ENCODE measurements around the gene PRMT3. TPM values are rescaled to one million over a fixed set of nuclear protein-coding genes. Genes with fewer than 3 reads are reported as not detected.

Gene PRMT3
- total and polyA plus RNA-seq, 2 experiments from 2014 or later: 11.7 to 15.7 TPM

DNA sequence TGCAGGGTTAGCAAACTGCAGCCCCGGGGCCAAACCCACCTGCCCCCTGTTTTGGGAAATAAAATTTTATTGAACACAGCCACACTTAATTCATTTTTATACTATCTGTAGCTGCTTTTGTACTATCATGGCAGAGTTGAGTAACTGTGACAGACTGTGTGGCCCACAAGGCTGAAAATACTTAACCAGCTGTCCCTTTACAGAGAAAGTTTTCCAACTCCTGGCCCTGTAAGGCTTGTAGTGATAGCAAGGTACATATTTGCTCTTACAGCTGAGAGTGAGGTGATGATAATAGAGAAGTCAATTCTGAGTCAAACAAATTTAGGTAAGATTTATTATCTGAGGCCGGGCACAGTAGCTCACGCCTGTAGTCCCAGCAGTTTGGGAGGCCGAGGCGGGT, 124.5 kb downstream of the PRMT3 start:
- peak in 1 of 2 donors; percentile 5 for DNase-seq (ENCODE audit: low read depth in 1 of 2, low spot score in 1 of 2)
- no peaks in the 10 kb centered on the region for H3K27me3 ChIP-seq
- H3K9me3 ChIP-seq (ENCODE audit: low read depth): no peaks in the 10 kb centered on the region
- H3K4me3 ChIP-seq: no peak overlapping the region
- H3K27ac ChIP-seq: no peak overlapping the region
- H3K4me1 ChIP-seq (ENCODE audit: low read depth): no peaks in the 10 kb centered on the region
- no peaks in the 10 kb centered on the region for H3K36me3 ChIP-seq
- TF ChIP-seq CTCF (IDR thresholded peaks at IDR 0.05; ENCODE audit: low read depth, low read length): no peak

DNA sequence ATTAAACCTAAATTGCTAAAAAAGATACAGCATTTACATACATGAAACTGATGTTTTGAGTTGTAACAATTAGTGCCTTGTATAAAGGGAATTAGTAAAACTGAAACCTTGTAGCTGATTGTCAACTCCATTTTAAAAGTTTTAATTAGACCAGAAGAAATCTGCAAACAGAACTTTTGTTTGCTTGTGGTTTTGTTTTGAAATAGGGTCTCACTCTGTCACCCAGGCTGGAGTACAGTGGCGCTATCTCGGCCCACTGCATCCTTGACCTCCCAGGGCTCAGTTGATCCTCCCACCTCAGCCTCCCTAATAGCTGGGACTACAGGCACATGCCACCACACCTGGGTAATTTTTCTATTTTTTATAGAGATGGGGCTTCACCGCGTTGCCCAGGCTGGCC, 125.4 kb downstream of the PRMT3 start:
- H3K27ac ChIP-seq: no peak overlapping the region
- H3K36me3 ChIP-seq: no peaks in the 10 kb centered on the region
- H3K4me1 ChIP-seq (ENCODE audit: low read depth): no peaks in the 10 kb centered on the region
- no peak for TF ChIP-seq CTCF (IDR thresholded peaks at IDR 0.05; ENCODE audit: low read depth, low read length)
- DNase-seq (ENCODE audit: low read depth in 1 of 2, low spot score in 1 of 2): no peak
- H3K27me3 ChIP-seq: no peaks in the 10 kb centered on the region
- no peak overlapping the region for H3K4me3 ChIP-seq
- H3K9me3 ChIP-seq (ENCODE audit: low read depth): no peaks in the 10 kb centered on the region

GRCh38 chr11:20518323-20518834, 130.9 kb downstream of the PRMT3 start:
- no peak for TF ChIP-seq CTCF (IDR thresholded peaks at IDR 0.05; ENCODE audit: low read depth, low read length)
- H3K4me1 ChIP-seq (ENCODE audit: low read depth): no peaks in the 10 kb centered on the region
- no peaks in the 10 kb centered on the region for H3K9me3 ChIP-seq (ENCODE audit: low read depth)
- H3K27ac ChIP-seq: no peak overlapping the region
- H3K36me3 ChIP-seq: no peaks in the 10 kb centered on the region
- H3K4me3 ChIP-seq: no peak overlapping the region
- H3K27me3 ChIP-seq: no peaks in the 10 kb centered on the region
- no peak for DNase-seq (ENCODE audit: low read depth in 1 of 2, low spot score in 1 of 2)

GRCh38 chr11:20522536-20522935, 135.0 kb downstream of the PRMT3 start:
- H3K36me3 ChIP-seq: no peaks in the 10 kb centered on the region
- H3K27ac ChIP-seq: no peak overlapping the region
- no peak for DNase-seq (ENCODE audit: low read depth in 1 of 2, low spot score in 1 of 2)
- no peak overlapping the region for H3K4me3 ChIP-seq
- no peaks in the 10 kb centered on the region for H3K4me1 ChIP-seq (ENCODE audit: low read depth)
- no peaks in the 10 kb centered on the region for H3K9me3 ChIP-seq (ENCODE audit: low read depth)
- no peak for TF ChIP-seq CTCF (IDR thresholded peaks at IDR 0.05; ENCODE audit: low read depth, low read length)
- no peaks in the 10 kb centered on the region for H3K27me3 ChIP-seq

DNA sequence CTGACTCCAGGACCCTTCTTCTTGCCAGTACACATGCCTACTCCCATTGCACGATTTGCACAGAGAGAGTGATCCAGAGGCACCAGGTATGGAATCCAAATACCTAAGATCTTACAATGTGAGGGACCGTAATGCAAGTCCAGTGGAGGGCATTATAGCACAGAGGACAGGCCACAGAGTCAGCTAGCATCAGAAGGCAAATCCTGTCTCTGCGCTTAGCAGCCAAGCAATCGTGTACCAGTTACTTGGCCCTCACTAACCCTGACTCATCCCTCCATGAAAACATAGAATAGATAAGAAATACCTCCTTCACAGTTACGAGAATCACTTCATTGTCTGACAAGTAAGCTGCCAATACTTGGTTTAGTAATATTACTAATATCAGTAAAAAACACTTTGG, 142.2 kb downstream of the PRMT3 start:
- no peak overlapping the region for H3K27ac ChIP-seq
- no peak for TF ChIP-seq CTCF (IDR thresholded peaks at IDR 0.05; ENCODE audit: low read depth, low read length)
- no peaks in the 10 kb centered on the region for H3K4me1 ChIP-seq (ENCODE audit: low read depth)
- peak in 1 of 2 donors; percentile 3 for DNase-seq (ENCODE audit: low read depth in 1 of 2, low spot score in 1 of 2)
- H3K36me3 ChIP-seq: no peaks in the 10 kb centered on the region
- no peak overlapping the region for H3K4me3 ChIP-seq
- H3K9me3 ChIP-seq (ENCODE audit: low read depth): no peaks in the 10 kb centered on the region
- no peaks in the 10 kb centered on the region for H3K27me3 ChIP-seq
